ENCODE data around the gene CEP19. TPM values are rescaled to one million over a fixed set of nuclear protein-coding genes. Genes with fewer than 3 reads are reported as not detected.

The CEP19 gene
- total RNA-seq, 4 donors from 2014 or later, result 0.67 TPM; not detected in 3

DNA sequence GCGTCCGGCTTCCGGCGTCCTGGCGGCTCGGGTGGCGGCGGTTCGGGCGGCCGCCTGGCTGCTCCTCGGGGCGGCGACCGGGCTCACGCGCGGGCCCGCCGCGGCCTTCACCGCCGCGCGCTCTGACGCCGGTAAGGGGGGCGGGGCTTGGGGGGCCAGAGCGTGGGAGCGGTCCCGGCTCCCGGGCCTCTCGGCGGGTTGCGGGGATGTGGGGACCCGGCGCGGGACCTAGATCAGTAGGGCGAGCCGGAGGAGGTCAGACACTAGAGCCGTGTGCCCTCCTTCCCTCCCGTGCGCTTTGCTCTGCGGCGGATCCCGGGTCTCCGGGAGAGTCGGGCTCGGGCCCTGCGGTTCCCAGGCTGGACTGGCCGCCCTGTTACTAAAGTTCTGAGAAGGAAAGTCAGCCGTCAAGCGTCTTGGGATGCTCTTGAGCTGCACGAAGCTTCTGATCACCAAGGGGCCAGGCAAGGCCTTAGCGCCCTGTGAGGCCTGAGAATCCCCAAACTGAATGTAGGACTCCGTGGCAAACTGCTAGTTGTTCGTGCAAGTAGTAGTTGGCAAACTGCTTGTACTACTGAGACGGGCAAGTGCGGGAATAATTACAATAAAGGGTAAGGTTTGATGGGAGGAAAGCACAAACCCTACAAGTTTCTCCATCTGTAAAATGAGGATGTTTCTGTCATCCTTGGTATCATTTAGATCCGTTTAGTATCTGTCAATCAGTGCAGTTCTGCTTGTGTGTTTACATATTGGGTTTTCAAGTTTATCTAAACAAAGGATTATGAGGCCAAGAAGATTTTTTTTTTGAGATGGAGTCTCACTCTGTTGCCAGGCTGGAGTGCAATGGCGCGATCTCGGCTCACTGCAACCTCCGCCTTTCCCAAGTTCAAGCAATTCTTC, 714 bp upstream of the CEP19 start:
- Histone ChIP-seq H3K9me3 (no peaks in the 10 kb centered on the region), H3K4me3 (peak overlapping the region; percentile 46 to 97 (median 88)), H3K36me3 (no peaks in the 10 kb centered on the region), H3K4me1 (peaks cover 0 to 6% (median 2%) of the 10 kb centered on the region in 4 donors), H3K27ac (peak overlapping the region; percentile 82 to 98 (median 94)), H3K27me3 (no peaks in the 10 kb centered on the region)
- TF ChIP-seq, protein P1, sequence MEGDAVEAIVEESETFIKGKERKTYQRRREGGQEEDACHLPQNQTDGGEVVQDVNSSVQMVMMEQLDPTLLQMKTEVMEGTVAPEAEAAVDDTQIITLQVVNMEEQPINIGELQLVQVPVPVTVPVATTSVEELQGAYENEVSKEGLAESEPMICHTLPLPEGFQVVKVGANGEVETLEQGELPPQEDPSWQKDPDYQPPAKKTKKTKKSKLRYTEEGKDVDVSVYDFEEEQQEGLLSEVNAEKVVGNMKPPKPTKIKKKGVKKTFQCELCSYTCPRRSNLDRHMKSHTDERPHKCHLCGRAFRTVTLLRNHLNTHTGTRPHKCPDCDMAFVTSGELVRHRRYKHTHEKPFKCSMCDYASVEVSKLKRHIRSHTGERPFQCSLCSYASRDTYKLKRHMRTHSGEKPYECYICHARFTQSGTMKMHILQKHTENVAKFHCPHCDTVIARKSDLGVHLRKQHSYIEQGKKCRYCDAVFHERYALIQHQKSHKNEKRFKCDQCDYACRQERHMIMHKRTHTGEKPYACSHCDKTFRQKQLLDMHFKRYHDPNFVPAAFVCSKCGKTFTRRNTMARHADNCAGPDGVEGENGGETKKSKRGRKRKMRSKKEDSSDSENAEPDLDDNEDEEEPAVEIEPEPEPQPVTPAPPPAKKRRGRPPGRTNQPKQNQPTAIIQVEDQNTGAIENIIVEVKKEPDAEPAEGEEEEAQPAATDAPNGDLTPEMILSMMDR (IDR thresholded peaks at IDR 0.05), result peak in 1 of 6 experiments; percentile 1
- no peak for TF ChIP-seq POLR2A (IDR thresholded peaks at IDR 0.05)
- peak; percentile 71 to 87 (median 82) for DNase-seq

- no peak for DNase-seq
- TF ChIP-seq, protein P1 (IDR thresholded peaks at IDR 0.05), result no peak
- TF ChIP-seq POLR2A (IDR thresholded peaks at IDR 0.05), result no peak
These were observed 3.6 kb downstream of the CEP19 start for GRCh38 chr3:196708467-196708866.

GRCh38 chr3:196707566-196707965, 4.5 kb downstream of the CEP19 start:
- Histone ChIP-seq H3K36me3 (no peaks in the 10 kb centered on the region), H3K9me3 (no peaks in the 10 kb centered on the region), H3K27me3 (no peaks in the 10 kb centered on the region), H3K27ac (no peak overlapping the region), H3K4me3 (no peak overlapping the region), H3K4me1 (peaks cover 0 to 6% (median 2%) of the 10 kb centered on the region in 4 donors)
- no peak for DNase-seq
- TF ChIP-seq, protein P1 (IDR thresholded peaks at IDR 0.05), result no peak
- TF ChIP-seq POLR2A (IDR thresholded peaks at IDR 0.05), result no peak

More at GRCh38 chr3:196708467-196708866, 3.6 kb downstream of the CEP19 start:
- H3K27ac ChIP-seq, result no peak overlapping the region
- no peaks in the 10 kb centered on the region for H3K9me3 ChIP-seq
- H3K27me3 ChIP-seq, result no peaks in the 10 kb centered on the region
- H3K4me1 ChIP-seq, result peaks cover 0 to 6% (median 2%) of the 10 kb centered on the region in 4 donors
- no peak overlapping the region for H3K4me3 ChIP-seq
- H3K36me3 ChIP-seq, result no peaks in the 10 kb centered on the region

GRCh38 chr3:196706731-196707130, 5.3 kb downstream of the CEP19 start:
- H3K27me3 ChIP-seq, result no peaks in the 10 kb centered on the region
- H3K4me1 ChIP-seq, result peaks cover 0 to 6% (median 2%) of the 10 kb centered on the region in 4 donors
- H3K4me3 ChIP-seq, result no peak overlapping the region
- DNase-seq, result no peak
- H3K9me3 ChIP-seq, result no peaks in the 10 kb centered on the region
- H3K27ac ChIP-seq, result no peak overlapping the region
- TF ChIP-seq, protein P1 (IDR thresholded peaks at IDR 0.05), result no peak
- no peak for TF ChIP-seq POLR2A (IDR thresholded peaks at IDR 0.05)
- H3K36me3 ChIP-seq, result no peaks in the 10 kb centered on the region

GRCh38 chr3:196706327-196706726, 5.7 kb downstream of the CEP19 start:
- Histone ChIP-seq H3K9me3 (no peaks in the 10 kb centered on the region), H3K27me3 (no peaks in the 10 kb centered on the region), H3K27ac (no peak overlapping the region), H3K36me3 (no peaks in the 10 kb centered on the region), H3K4me3 (no peak overlapping the region), H3K4me1 (peaks cover 0 to 4% (median under 1%) of the 10 kb centered on the region in 4 donors)
- DNase-seq, result no peak
- TF ChIP-seq POLR2A (IDR thresholded peaks at IDR 0.05), result no peak
- TF ChIP-seq, protein P1 (IDR thresholded peaks at IDR 0.05), result no peak
